ENCODE data around the gene TNFRSF1A. TPM values are rescaled to one million over a fixed set of nuclear protein-coding genes. Genes with fewer than 3 reads are reported as not detected.

Gene TNFRSF1A
- total and polyA plus RNA-seq, 2 of the 13 experiments (the other 11 are each of a cell fraction or from before 2014, with no cell fraction given), result 41.5 to 61.2 TPM

DNA sequence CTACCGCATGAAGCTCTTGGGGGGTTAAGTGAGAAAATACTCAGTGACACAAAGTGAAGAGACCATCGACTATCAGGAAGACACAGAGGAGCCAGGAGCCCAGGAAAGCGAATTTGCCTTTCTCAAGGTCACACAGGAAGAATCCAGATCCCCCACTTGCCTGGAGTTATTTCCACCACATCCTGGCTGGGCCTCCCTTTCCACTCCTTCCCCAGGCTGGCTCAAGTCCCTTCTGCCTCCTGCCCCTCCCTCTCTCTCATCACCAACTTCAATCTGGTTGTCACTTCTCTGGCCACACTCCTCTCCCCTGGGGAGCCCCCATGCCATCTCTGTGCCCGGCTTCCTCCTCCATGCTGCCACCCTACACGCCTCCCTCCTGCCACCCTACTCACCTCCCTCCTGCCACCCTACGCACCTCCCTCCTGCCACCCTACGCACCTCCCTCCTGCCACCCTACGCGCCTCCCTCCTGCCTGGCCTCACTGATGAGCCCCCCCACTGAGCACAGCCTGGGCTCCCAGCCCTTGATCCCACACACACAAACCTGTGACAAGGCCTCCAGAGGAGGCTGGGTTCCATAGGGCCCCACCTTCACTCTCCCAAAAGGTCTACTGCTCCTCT is 27.1 kb upstream of the TNFRSF1A start:
- H3K27ac ChIP-seq (ENCODE audit: extremely low read length, insufficient read depth, low read length), result peak overlapping the region; percentile 37
- no peaks in the 10 kb centered on the region for H3K79me2 ChIP-seq (ENCODE audit: insufficient read depth, low read length)
- intact Hi-C loops (cut with micrococcal nuclease; ENCODE audit: unreplicated experiment) (no loop called here), in situ Hi-C loops (cut with HindIII; ENCODE audit: extremely low pct_ligation_motif_present, low pct_unique_long_range_greater_than_20kb) (no loop called here)
- BruUV-seq (replicated peaks), result no TSS peak
- H3K9ac ChIP-seq (ENCODE audit: insufficient read depth, low read depth, low read length), result no peak overlapping the region
- ATAC-seq (no peak), FAIRE-seq (no peak), DNase-seq (ENCODE audit: low spot score) (no peak)
- H4K20me1 ChIP-seq (ENCODE audit: insufficient read depth, low read length), result no peaks in the 10 kb centered on the region
- H3K27me3 ChIP-seq (ENCODE audit: control insufficient read depth in 1 of 2, insufficient read depth in 2 of 2, low read length in 2 of 2), result peaks cover 0 to 5% of the 10 kb centered on the region in 2 experiments; a peak in 1 of 5 replicates
- 86% methylated on average over 9 of the region's 9 CpGs for WGBS (ENCODE audit: low lambda C conversion rate)
- no peak overlapping the region for H3K4me2 ChIP-seq (ENCODE audit: low read depth, low read length)
- no peaks in the 10 kb centered on the region for H3K9me3 ChIP-seq (ENCODE audit: low read length)
- H2AFZ ChIP-seq (ENCODE audit: low read length), result no peak overlapping the region
- ChIA-PET CTCF (ENCODE audit: low intra/inter-chr PET ratio, low total read pairs) (no interaction called here), POLR2A (interaction anchor here (0.7 to 7.5 kb wide), 4 partner anchors 14 to 33 kb away, joined by 3 to 278 read pairs (median 96); partner anchors contain the start of genes LTBR and TNFRSF1A)
- TF ChIP-seq ZNF891 (CRISPR knock-in tag; IDR thresholded peaks at IDR 0.05) (no peak), MBD4 (IDR thresholded peaks at IDR 0.05; ENCODE audit: borderline replicate concordance, low read length) (no peak), ZNF430 (CRISPR knock-in tag; IDR thresholded peaks at IDR 0.05) (no peak), SPEN (CRISPR knock-in tag; IDR thresholded peaks at IDR 0.05; ENCODE audit: low read depth) (no peak), ZFP36 (IDR thresholded peaks at IDR 0.05; ENCODE audit: borderline replicate concordance, low read depth, low read length, partially characterized antibody) (no peak), FOXK2 (IDR thresholded peaks at IDR 0.05) (no peak), ZFP36L2 (CRISPR knock-in tag; IDR thresholded peaks at IDR 0.05) (no peak), SKI (IDR thresholded peaks at IDR 0.05; ENCODE audit: partially characterized antibody) (no peak), MEIS1 (CRISPR knock-in tag; IDR thresholded peaks at IDR 0.05; ENCODE audit: borderline replicate concordance) (no peak), JUNB (CRISPR knock-in tag; IDR thresholded peaks at IDR 0.05; ENCODE audit: borderline replicate concordance) (no peak), REPIN1 (CRISPR knock-in tag; IDR thresholded peaks at IDR 0.05; ENCODE audit: borderline replicate concordance, low read depth) (no peak), STAG1 (CRISPR knock-in tag; IDR thresholded peaks at IDR 0.05) (no peak)
- H3K4me1 ChIP-seq (ENCODE audit: insufficient read depth, low read length), result peaks cover 70% of the 10 kb centered on the region
- H3K4me3 ChIP-seq (replicated peaks in 1 of 3; ENCODE audit: insufficient read depth in 1 of 3, low read depth in 2 of 3, low read length in 3 of 3), result no peak overlapping the region
- no peaks in the 10 kb centered on the region for H3K36me3 ChIP-seq (replicated peaks in 1 of 2; ENCODE audit: control insufficient read depth in 1 of 2, insufficient read depth in 2 of 2, low read length in 2 of 2)
